Chondrocyte (in vitro differentiated cells): Measurements from ENCODE around the gene LRRC8D. TPM values are rescaled to one million over a fixed set of nuclear protein-coding genes. Genes with fewer than 3 reads are reported as not detected.

Source experiments
- DNase-seq: peaks from one replicate; pipeline ENCODE4 v3.0.0; 2021; ENCODE audit warnings: mixed read lengths, low spot score
- H3K27ac Mint-ChIP-seq: one replicate; pipeline ENCODE4 v1.8.0; 2021; ENCODE audit warnings: mild to moderate bottlenecking, moderate library complexity, mixed read lengths; ENCODE audit not compliant: unreplicated experiment
- H3K27me3 Mint-ChIP-seq: 2 replicates; pipeline ENCODE4 v1.8.0; 2021; ENCODE audit warnings: low read depth, mixed read lengths
- H3K36me3 Mint-ChIP-seq: 2 replicates; pipeline ENCODE4 v1.8.0; 2021; ENCODE audit warnings: low read depth, mixed read lengths
- H3K4me1 Mint-ChIP-seq: 2 replicates; pipeline ENCODE4 v1.8.0; 2021; ENCODE audit warnings: low read depth, mild to moderate bottlenecking, mixed read lengths
- H3K4me3 Mint-ChIP-seq: one replicate; pipeline ENCODE4 v1.8.0; 2021; ENCODE audit warnings: mild to moderate bottlenecking, moderate library complexity, mixed read lengths; ENCODE audit not compliant: unreplicated experiment
- H3K9me3 Mint-ChIP-seq: 2 replicates; pipeline ENCODE4 v1.8.0; 2021; ENCODE audit warnings: low read depth, mixed read lengths
- CTCF ChIP-seq: fragments of 200-600 bp; sonication (generic); IDR thresholded peaks from 2 replicates; pipeline ENCODE4 v1.5.0; 2021; ENCODE audit warnings: antibody characterized with exemption, mild to moderate bottlenecking, moderate library complexity
- total RNA-seq: library from RNA; stranded (reverse); gene quantifications from 3 replicates; pipeline ENCODE4 v1.2.1, GENCODE V29; 2021

LRRC8D gene
- total RNA-seq, 1 donor from 2014 or later: 14.9 TPM

- H3K27ac Mint-ChIP-seq: no peak overlapping the region
- H3K4me1 Mint-ChIP-seq: peaks cover 18% of the 10 kb centered on the region
- H3K9me3 Mint-ChIP-seq: no peaks in the 10 kb centered on the region
- no peak for TF ChIP-seq CTCF
- no peaks in the 10 kb centered on the region for H3K27me3 Mint-ChIP-seq
- peaks cover 13% of the 10 kb centered on the region for H3K36me3 Mint-ChIP-seq
- DNase-seq: no peak
- no peak overlapping the region for H3K4me3 Mint-ChIP-seq
These were observed 113.6 kb downstream of the LRRC8D start for GRCh38 chr1:89934461-89934860.

GRCh38 chr1:89935235-89935634 lies 114.4 kb downstream of the LRRC8D start:
- H3K4me1 Mint-ChIP-seq: peaks cover 18% of the 10 kb centered on the region
- no peaks in the 10 kb centered on the region for H3K9me3 Mint-ChIP-seq
- no peak for TF ChIP-seq CTCF
- no peak for DNase-seq
- peaks cover 13% of the 10 kb centered on the region for H3K36me3 Mint-ChIP-seq
- H3K27me3 Mint-ChIP-seq: no peaks in the 10 kb centered on the region
- no peak overlapping the region for H3K27ac Mint-ChIP-seq
- no peak overlapping the region for H3K4me3 Mint-ChIP-seq

- TF ChIP-seq CTCF: no peak
- Mint-ChIP-seq H3K9me3 (no peaks in the 10 kb centered on the region), H3K36me3 (peaks cover 13% of the 10 kb centered on the region), H3K4me3 (no peak overlapping the region), H3K27ac (no peak overlapping the region), H3K4me1 (peaks cover 18% of the 10 kb centered on the region), H3K27me3 (no peaks in the 10 kb centered on the region)
- DNase-seq: no peak
These were observed 115.9 kb downstream of the LRRC8D start for GRCh38 chr1:89936694-89937093.

- H3K9me3 Mint-ChIP-seq: no peaks in the 10 kb centered on the region
- H3K27me3 Mint-ChIP-seq: no peaks in the 10 kb centered on the region
- DNase-seq: no peak
- H3K27ac Mint-ChIP-seq: peak overlapping the region; percentile 2
- H3K36me3 Mint-ChIP-seq: peaks cover 8% of the 10 kb centered on the region
- H3K4me3 Mint-ChIP-seq: no peak overlapping the region
- peaks cover 23% of the 10 kb centered on the region for H3K4me1 Mint-ChIP-seq
- TF ChIP-seq CTCF: no peak
These were observed 117.6 kb downstream of the LRRC8D start for GRCh38 chr1:89938171-89939055.

- Mint-ChIP-seq H3K9me3 (no peaks in the 10 kb centered on the region), H3K27me3 (no peaks in the 10 kb centered on the region), H3K4me1 (peaks cover 25% of the 10 kb centered on the region), H3K36me3 (peaks cover 2% of the 10 kb centered on the region), H3K4me3 (no peak overlapping the region), H3K27ac (no peak overlapping the region)
- TF ChIP-seq CTCF: no peak
- DNase-seq: no peak
These were observed 118.3 kb downstream of the LRRC8D start for GRCh38 chr1:89939059-89939570.
